Skeletal muscle cell (primary cell): ENCODE results near the gene ENOSF1.
A peak's percentile ranks its signal among the peaks of the same experiment; 100 is the strongest.

Source experiments
- DNase-seq: peaks from one replicate; pipeline ENCODE4 v3.0.0-alpha.2; 2010; ENCODE audit warnings: low read depth
- H3K4me3 ChIP-seq: 2 replicates; pipeline ENCODE4 v1.5.1; 2011; ENCODE audit warnings: low read depth, mild to moderate bottlenecking, control low read depth, low read length, moderate library complexity

The ENOSF1 gene

GRCh38 chr18:650428-650858, 62.0 kb downstream of the ENOSF1 start:
- no peak overlapping the region for H3K4me3 ChIP-seq
- DNase-seq: no peak

- DNase-seq: no peak
- no peak overlapping the region for H3K4me3 ChIP-seq
Observed at GRCh38 chr18:649341-649740, 63.1 kb downstream of the ENOSF1 start.

GRCh38 chr18:647304-647703, 65.1 kb downstream of the ENOSF1 start:
- H3K4me3 ChIP-seq: no peak overlapping the region
- no peak for DNase-seq

GRCh38 chr18:644395-645004, 67.9 kb downstream of the ENOSF1 start:
- no peak for DNase-seq
- no peak overlapping the region for H3K4me3 ChIP-seq

- no peak for DNase-seq
- no peak overlapping the region for H3K4me3 ChIP-seq
Observed at GRCh38 chr18:641224-641623, 71.2 kb downstream of the ENOSF1 start.

- DNase-seq: no peak
- no peak overlapping the region for H3K4me3 ChIP-seq
Observed at GRCh38 chr18:635171-635570, 77.3 kb downstream of the ENOSF1 start.

- H3K4me3 ChIP-seq: no peak overlapping the region
- no peak for DNase-seq
Observed at GRCh38 chr18:634551-635045, 77.8 kb downstream of the ENOSF1 start.

- H3K4me3 ChIP-seq: no peak overlapping the region
- no peak for DNase-seq
Observed at GRCh38 chr18:631560-631959, 80.9 kb downstream of the ENOSF1 start.

- DNase-seq: no peak
- H3K4me3 ChIP-seq: no peak overlapping the region
Observed at GRCh38 chr18:629269-630150, 82.9 kb downstream of the ENOSF1 start.

GRCh38 chr18:627231-627630, 85.2 kb downstream of the ENOSF1 start:
- no peak for DNase-seq

GRCh38 chr18:623761-624620, 88.4 kb downstream of the ENOSF1 start:
- peak; percentile 38 for DNase-seq
- no peak overlapping the region for H3K4me3 ChIP-seq

More at GRCh38 chr18:627231-627630, 85.2 kb downstream of the ENOSF1 start:
- no peak overlapping the region for H3K4me3 ChIP-seq

GRCh38 chr18:622289-622688, 90.1 kb downstream of the ENOSF1 start:
- no peak overlapping the region for H3K4me3 ChIP-seq
- no peak for DNase-seq

- DNase-seq: no peak
Observed at GRCh38 chr18:621291-622043, 91.0 kb downstream of the ENOSF1 start.

More at GRCh38 chr18:621291-622043, 91.0 kb downstream of the ENOSF1 start:
- no peak overlapping the region for H3K4me3 ChIP-seq
